NCI-H524 (cell line): ENCODE results near the gene ARCN1.

Experiments
- DNase-seq, 2 experiments: peaks; one replicate each; lab custom pipeline; 2025; lab: John Stamatoyannopoulos, UW

ARCN1 gene

GRCh38 chr11:118572061-118572980 lies at the start of gene ARCN1:
ARCN1 (plus strand) TSS chr11:118572409; CDS start chr11:118572548, 139 bp downstream.
- DNase-seq: peak; percentile 63 to 72

GRCh38 chr11:118522571-118523072 lies 49.6 kb upstream of the ARCN1 start:
- peak; percentile 11 to 41 for DNase-seq

- no peak for DNase-seq
Observed at GRCh38 chr11:118524356-118524755, 47.9 kb upstream of the ARCN1 start.

GRCh38 chr11:118524757-118525470 lies 47.3 kb upstream of the ARCN1 start:
- DNase-seq: no peak

- DNase-seq: no peak
Observed at GRCh38 chr11:118526688-118527087, 45.5 kb upstream of the ARCN1 start.

GRCh38 chr11:118527109-118527508 lies 45.1 kb upstream of the ARCN1 start, which contains the start of gene TTC36:
TTC36 (plus strand) TSS chr11:118527474; CDS start chr11:118527495, 21 bp downstream.
- DNase-seq: no peak

- DNase-seq: no peak
Observed at GRCh38 chr11:118528511-118528910, 43.7 kb upstream of the ARCN1 start.

GRCh38 chr11:118529584-118530175 lies 42.5 kb upstream of the ARCN1 start:
- DNase-seq: no peak

GRCh38 chr11:118530180-118530682 lies 42.0 kb upstream of the ARCN1 start:
- DNase-seq: no peak

- peak; percentile 16 to 73 for DNase-seq
Observed at GRCh38 chr11:118530683-118531596, 41.3 kb upstream of the ARCN1 start, which contains the start of gene TMEM25. TMEM25 (plus strand) TSS chr11:118531192; CDS start chr11:118531802, 610 bp downstream.

- DNase-seq: no peak
Observed at GRCh38 chr11:118531597-118532084, 40.6 kb upstream of the ARCN1 start.

GRCh38 chr11:118532091-118532490 lies 40.1 kb upstream of the ARCN1 start:
- DNase-seq: no peak

GRCh38 chr11:118532852-118533768 lies 39.1 kb upstream of the ARCN1 start:
- DNase-seq: no peak

- DNase-seq: no peak
Observed at GRCh38 chr11:118533769-118534729, 38.2 kb upstream of the ARCN1 start.

- DNase-seq: no peak
Observed at GRCh38 chr11:118535261-118535660, 36.9 kb upstream of the ARCN1 start.

- no peak for DNase-seq
Observed at GRCh38 chr11:118536726-118537125, 35.5 kb upstream of the ARCN1 start.

- no peak for DNase-seq
Observed at GRCh38 chr11:118537409-118537980, 34.7 kb upstream of the ARCN1 start.
